NK-92 treated with Interleukin-12 subunit alpha and Interleukin-12 subunit beta, amount 100 ng/mL, for 24 hours (cell line): ENCODE results near the gene F13B.
"Not testable (repeated sequence)": the region's sequence is repeated elsewhere in the genome, so short reads cannot be mapped to it uniquely, and the experiment has no call there.

Source experiments
- DNase-seq: peaks from one replicate; lab custom pipeline; 2025; lab: John Stamatoyannopoulos, UW

Gene F13B

GRCh38 chr1:197042676-197043341 is 24.3 kb downstream of the F13B start:
- DNase-seq: no peak

DNA sequence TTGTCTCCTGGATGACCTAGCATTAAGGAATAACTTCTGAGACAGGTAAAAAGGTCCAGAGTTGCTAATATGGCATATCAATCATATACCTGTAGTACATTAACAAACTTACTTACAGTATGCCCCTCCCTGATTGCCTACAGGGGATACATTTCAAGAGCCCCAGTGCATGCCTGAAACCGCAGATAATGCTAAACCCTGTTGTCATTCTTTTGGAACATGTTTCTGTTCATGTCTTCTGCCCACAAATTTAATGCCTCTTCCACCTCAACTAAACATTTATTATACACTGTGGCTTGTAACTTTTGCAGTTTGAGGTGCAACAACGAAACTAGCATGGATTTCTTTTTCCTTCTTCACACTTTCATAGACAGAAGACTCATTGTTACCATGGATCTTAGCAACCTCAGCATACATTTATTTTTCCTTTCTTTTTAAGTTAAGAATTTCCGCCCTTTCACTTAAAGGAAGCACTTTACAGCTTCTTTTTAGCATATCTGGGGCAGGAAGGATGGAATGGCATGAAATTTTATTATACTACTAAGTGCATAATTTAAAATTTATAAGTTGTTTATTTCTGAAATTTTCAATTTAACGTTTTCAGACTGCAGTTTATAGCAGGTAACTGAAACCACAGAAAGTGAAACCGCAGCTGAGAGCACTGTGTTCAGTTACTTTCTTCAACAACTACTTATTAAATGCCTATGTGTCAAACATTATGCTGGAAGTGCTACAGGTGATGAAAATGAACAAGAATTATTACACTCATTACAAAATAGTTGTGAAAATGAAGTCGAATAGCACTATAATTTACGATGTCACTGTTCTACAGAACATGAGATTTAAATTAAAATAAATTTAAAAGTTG is 25.3 kb downstream of the F13B start:
- no peak for DNase-seq

GRCh38 chr1:197036861-197037260 is 30.2 kb downstream of the F13B start:
- no peak for DNase-seq

GRCh38 chr1:197034631-197035339 is 32.3 kb downstream of the F13B start:
- DNase-seq: not testable (repeated sequence)

- DNase-seq: no peak
Observed at GRCh38 chr1:197029749-197030148, 37.3 kb downstream of the F13B start.

DNA sequence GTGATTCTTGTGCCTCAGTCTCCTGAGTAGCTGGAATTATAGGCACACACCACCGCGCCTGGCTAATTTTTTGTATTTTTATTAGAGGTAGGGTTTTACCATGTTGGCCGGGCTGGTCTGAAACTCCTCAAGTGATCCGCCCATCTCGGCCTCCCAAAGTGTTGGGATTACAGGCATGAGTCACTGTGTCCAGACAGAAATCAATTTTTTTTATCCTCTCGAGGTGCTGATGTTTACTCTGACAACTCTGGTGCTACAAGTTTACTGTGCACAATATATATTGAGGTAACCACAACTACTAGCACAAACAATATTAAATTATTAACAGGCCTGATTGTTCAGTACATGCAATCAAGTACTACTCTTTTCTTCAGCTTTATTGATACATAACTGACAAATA is 39.7 kb downstream of the F13B start:
- no peak for DNase-seq

- DNase-seq: no peak
Observed at GRCh38 chr1:197024460-197024859, 42.6 kb downstream of the F13B start.

DNA sequence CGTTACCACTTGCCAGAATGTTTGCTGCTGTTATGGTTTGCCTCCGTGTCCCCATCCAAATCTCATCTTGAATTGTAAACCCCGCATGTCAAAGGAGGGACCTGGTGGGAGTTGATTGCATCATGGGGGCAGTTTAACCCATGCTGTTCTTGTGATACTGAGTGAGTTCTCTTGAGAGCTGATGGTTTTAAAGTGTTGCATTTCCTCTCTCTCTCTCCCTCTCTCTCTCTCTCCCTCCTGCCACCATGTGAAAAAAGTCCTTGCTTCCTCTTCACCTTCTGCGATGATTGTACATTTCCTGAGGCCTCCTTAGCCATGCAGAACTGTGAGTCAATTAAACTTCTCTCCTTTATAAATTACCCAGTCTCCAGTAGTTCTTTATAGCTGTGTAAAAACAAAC is 45.3 kb downstream of the F13B start:
- no peak for DNase-seq

GRCh38 chr1:197017558-197018146 is 49.4 kb downstream of the F13B start:
- no peak for DNase-seq

DNA sequence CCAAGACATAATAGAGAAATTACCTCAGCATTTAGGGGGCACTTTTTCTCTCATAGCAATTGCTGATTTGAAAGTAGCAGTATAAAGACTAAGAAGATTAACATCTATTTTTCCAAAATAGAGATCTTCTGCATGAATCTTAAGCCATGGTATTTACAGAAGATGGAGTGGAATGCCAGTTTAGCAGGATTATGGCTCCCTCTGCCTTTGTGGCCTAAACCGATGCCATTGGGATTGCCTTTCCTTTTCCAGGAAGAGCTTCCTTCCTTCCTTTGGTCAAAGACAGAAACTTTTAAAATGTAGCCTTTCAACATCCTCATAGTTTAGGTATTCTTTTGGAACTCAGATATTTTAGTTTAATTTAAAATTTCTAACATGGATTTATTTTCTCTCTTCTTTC is 50.3 kb downstream of the F13B start:
- DNase-seq: no peak

GRCh38 chr1:197013234-197013633 is 53.8 kb downstream of the F13B start:
- DNase-seq: no peak

DNA sequence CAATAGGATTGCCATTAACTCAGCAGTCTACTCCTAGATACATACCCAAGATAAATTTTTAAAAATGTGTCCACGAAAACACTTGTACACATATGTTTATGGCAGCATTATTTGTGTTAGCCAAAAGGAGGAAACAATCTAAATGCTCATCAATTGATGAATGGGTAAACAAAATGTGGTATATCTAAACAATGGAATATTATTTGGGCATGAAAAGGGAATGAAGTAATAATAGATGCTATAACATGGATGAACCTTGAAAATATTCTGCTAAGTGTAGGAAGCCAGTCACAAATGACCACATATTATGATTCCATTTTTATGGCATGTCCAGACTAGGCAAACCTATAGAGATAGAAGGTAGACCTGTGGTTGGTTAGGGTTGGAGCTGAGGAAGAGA is 55.4 kb downstream of the F13B start:
- no peak for DNase-seq

GRCh38 chr1:197008861-197009260 is 58.2 kb downstream of the F13B start:
- no peak for DNase-seq

- no peak for DNase-seq
Observed at GRCh38 chr1:197003132-197003531, 63.9 kb downstream of the F13B start.

- DNase-seq: no peak
Observed at GRCh38 chr1:197001828-197002227, 65.2 kb downstream of the F13B start.

DNA sequence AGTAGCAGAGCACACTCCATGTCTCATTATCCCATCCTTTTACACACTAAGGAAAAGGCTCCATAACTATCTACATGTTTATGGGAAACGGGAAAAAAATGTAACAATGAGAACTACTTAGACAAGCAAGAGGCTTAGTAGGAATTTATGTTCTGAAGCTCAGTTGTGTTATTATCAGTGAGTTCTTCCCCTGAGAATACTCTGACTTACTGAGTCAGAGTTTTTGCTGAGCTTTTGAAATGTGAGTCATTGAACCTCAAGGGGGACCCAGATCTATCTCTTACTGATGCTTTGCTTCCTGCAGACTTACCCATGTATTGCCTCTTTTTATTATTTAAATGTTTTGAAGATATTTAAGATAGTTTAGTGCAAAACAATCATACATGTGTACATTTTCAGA is 69.6 kb downstream of the F13B start:
- DNase-seq: no peak

- DNase-seq: no peak
Observed at GRCh38 chr1:196993916-196994315, 73.1 kb downstream of the F13B start.

- not testable (repeated sequence) for DNase-seq
Observed at GRCh38 chr1:196991919-196992651, 75.0 kb downstream of the F13B start.
